Smooth muscle cell (in vitro differentiated cells): Measurements from ENCODE around the gene CYP2W1. TPM values are rescaled to one million over a fixed set of nuclear protein-coding genes. Genes with fewer than 3 reads are reported as not detected.

Source experiments
- DNase-seq: peaks from one replicate; lab custom pipeline; 2025; ENCODE audit not compliant: unreplicated experiment; lab: John Stamatoyannopoulos, UW
- H2AFZ ChIP-seq: fragments of 200-600 bp; sonication (generic); 2 replicates; pipeline ENCODE4 v1.6.0; 2016; ENCODE audit warnings: antibody characterized with exemption, low read depth, mild to moderate bottlenecking
- H3F3A ChIP-seq: fragments of 200-600 bp; sonication (generic); 2 replicates; pipeline ENCODE4 v1.6.0; 2017; ENCODE audit warnings: antibody characterized with exemption, low read depth
- H3K27ac ChIP-seq: fragments of 200-600 bp; sonication (generic); 2 replicates; pipeline ENCODE4 v1.5.1; 2016; ENCODE audit warnings: low read depth, mild to moderate bottlenecking
- H3K27me3 ChIP-seq: fragments of 200-600 bp; sonication (generic); 2 replicates; pipeline ENCODE4 v1.6.1; 2016; ENCODE audit warnings: low read depth, mild to moderate bottlenecking
- H3K36me3 ChIP-seq: fragments of 200-600 bp; sonication (generic); 2 replicates; pipeline ENCODE4 v1.5.1; 2016; ENCODE audit warnings: low read depth
- H3K4me1 ChIP-seq: fragments of 200-600 bp; sonication (generic); 2 replicates; pipeline ENCODE4 v1.5.1; 2016; ENCODE audit warnings: low read depth
- H3K4me2 ChIP-seq: fragments of 200-600 bp; sonication (generic); 2 replicates; pipeline ENCODE4 v1.6.0; 2016; ENCODE audit warnings: mild to moderate bottlenecking
- H3K4me3 ChIP-seq: fragments of 200-600 bp; sonication (generic); 2 replicates; pipeline ENCODE4 v1.5.1; 2016; ENCODE audit warnings: mild to moderate bottlenecking
- H3K79me2 ChIP-seq: fragments of 200-600 bp; sonication (generic); 2 replicates; pipeline ENCODE4 v1.6.0; 2016; ENCODE audit warnings: low read depth, mild to moderate bottlenecking
- H3K9ac ChIP-seq: fragments of 200-600 bp; sonication (generic); 2 replicates; pipeline ENCODE4 v1.6.0; 2016; ENCODE audit warnings: low read depth
- H3K9me3 ChIP-seq: fragments of 200-600 bp; sonication (generic); replicated peaks from 2 replicates; pipeline ENCODE4 v1.5.1; 2016; ENCODE audit warnings: low read depth
- H4K20me1 ChIP-seq: fragments of 200-600 bp; sonication (generic); 2 replicates; pipeline ENCODE4 v1.6.0; 2016; ENCODE audit warnings: low read depth
- CTCF ChIP-seq: fragments of 200-600 bp; sonication (generic); IDR thresholded peaks from 2 replicates; pipeline ENCODE4 v1.5.1; 2017; ENCODE audit warnings: borderline replicate concordance, mild to moderate bottlenecking, antibody characterized with exemption; ENCODE audit not compliant: insufficient read depth, poor library complexity, severe bottlenecking
- whole genome bisulfite sequencing: methylation state at CpG from one replicate; pipeline ENCODE4 v1.1.7; 2016; ENCODE audit warnings: low lambda C conversion rate; 5-methylcytosine and 5-hydroxymethylcytosine counted together
- polyA plus RNA-seq: library from polyadenylated mRNA; unstranded; fragments of >200 nt; fragmentation: Nextera tagmentation; extraction: Ambion mirVana; gene quantifications from 2 replicates; pipeline ENCODE4 v1.2.1, GENCODE V29; 2016
- total RNA-seq: library from RNA; depleted of rRNA; stranded (reverse); fragments of >200 nt; gene quantifications from 2 replicates; pipeline ENCODE4 v1.2.3, GENCODE V29; 2014

The CYP2W1 gene
- total and polyA plus RNA-seq, 2 experiments from 2014 or later = not detected

DNA sequence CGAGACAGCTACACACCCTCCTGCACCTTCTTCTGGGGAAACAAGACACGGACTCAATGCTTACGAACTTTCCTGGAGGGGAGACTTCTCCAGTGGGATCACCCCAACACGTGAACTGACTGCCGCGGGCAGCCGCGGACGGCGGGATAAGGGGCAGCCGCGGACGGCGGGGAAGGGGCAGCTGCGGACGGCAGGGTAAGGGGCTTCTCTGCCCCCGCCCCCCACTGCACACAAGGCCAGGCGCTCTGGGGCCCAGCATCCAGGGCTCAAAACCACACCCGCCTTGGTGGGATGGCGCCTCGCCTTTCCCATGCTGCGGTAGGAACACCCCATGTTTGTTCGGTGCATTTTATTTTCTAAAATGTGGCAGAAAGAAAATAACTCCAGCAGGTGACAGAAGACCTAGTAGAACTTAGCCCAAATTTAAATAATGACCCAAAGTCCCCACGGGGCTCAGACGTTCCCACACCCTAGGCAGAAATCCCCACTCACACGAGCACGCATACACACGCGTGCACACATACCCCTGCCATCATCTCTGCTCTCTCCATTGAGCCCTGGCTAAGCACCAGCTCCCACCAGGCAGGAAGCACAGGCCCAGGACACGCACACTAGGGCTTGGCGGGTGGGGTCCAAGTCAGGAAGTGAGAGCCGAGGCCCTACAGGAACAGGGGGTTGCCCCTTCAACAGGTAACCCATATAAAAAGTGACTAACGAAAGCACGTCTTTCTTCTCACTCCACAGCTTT is 34.8 kb downstream of the CYP2W1 start:
- Histone ChIP-seq H3K9ac (no peak overlapping the region), H3K36me3 (no peaks in the 10 kb centered on the region), H3K27me3 (no peaks in the 10 kb centered on the region), H3K4me2 (no peak overlapping the region), H3F3A (no peaks in the 10 kb centered on the region), H3K27ac (no peak overlapping the region), H3K9me3 (no peaks in the 10 kb centered on the region), H3K79me2 (no peaks in the 10 kb centered on the region), H2AFZ (no peak overlapping the region), H3K4me1 (no peaks in the 10 kb centered on the region), H3K4me3 (no peak overlapping the region), H4K20me1 (peaks cover 78% of the 10 kb centered on the region)
- TF ChIP-seq CTCF = no peak
- 97% methylated on average over 34 of the region's 34 CpGs for WGBS
- no peak for DNase-seq

DNA sequence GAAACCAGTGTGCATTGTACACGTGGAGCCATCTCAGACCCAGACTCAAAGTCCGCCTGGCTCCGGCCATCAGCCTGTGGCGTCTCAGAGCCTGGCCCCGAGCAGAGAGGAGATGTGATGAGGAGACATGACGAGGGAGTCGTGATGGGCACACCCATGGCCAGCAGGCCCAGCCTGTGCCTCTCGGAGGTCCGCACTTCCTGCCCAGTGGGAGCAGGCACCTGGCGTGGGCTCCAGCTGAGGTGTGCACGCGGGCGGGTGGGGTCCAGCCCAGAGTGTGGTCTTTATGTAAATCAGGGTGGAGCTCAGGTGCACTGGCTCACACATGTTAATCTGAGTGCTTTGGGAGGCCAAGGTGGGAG is 35.3 kb downstream of the CYP2W1 start:
- no peak for DNase-seq
- H3K36me3 ChIP-seq = no peaks in the 10 kb centered on the region
- H3K4me3 ChIP-seq = no peak overlapping the region
- no peak overlapping the region for H3K9ac ChIP-seq
- H3K27me3 ChIP-seq = no peaks in the 10 kb centered on the region
- H3K27ac ChIP-seq = no peak overlapping the region
- H2AFZ ChIP-seq = no peak overlapping the region
- H3K79me2 ChIP-seq = no peaks in the 10 kb centered on the region
- no peak for TF ChIP-seq CTCF
- no peaks in the 10 kb centered on the region for H3K4me1 ChIP-seq
- no peaks in the 10 kb centered on the region for H3F3A ChIP-seq
- 96% methylated on average over 13 of the region's 13 CpGs for WGBS
- no peak overlapping the region for H3K4me2 ChIP-seq
- H3K9me3 ChIP-seq = no peaks in the 10 kb centered on the region
- peaks cover 78% of the 10 kb centered on the region for H4K20me1 ChIP-seq

GRCh38 chr7:1019255-1019785 is 36.3 kb downstream of the CYP2W1 start:
- H3K9me3 ChIP-seq = no peaks in the 10 kb centered on the region
- H3F3A ChIP-seq = no peaks in the 10 kb centered on the region
- H3K27ac ChIP-seq = no peak overlapping the region
- H3K27me3 ChIP-seq = no peaks in the 10 kb centered on the region
- H3K79me2 ChIP-seq = no peaks in the 10 kb centered on the region
- no peak overlapping the region for H3K9ac ChIP-seq
- H3K4me1 ChIP-seq = no peaks in the 10 kb centered on the region
- 95% methylated on average over 14 of the region's 14 CpGs for WGBS
- H3K4me2 ChIP-seq = no peak overlapping the region
- no peaks in the 10 kb centered on the region for H3K36me3 ChIP-seq
- H2AFZ ChIP-seq = no peak overlapping the region
- H3K4me3 ChIP-seq = no peak overlapping the region
- no peak for TF ChIP-seq CTCF
- no peak for DNase-seq
- peaks cover 77% of the 10 kb centered on the region for H4K20me1 ChIP-seq
